Measurements from ENCODE around the gene MACO1. TPM values are rescaled to one million over a fixed set of nuclear protein-coding genes. Genes with fewer than 3 reads are reported as not detected.
A peak's percentile ranks its signal among the peaks of the same experiment; 100 is the strongest.

Gene MACO1
- total and polyA plus RNA-seq, 5 experiments from 2014 or later, result 7.6 to 28.0 (median 8.8) TPM

DNA sequence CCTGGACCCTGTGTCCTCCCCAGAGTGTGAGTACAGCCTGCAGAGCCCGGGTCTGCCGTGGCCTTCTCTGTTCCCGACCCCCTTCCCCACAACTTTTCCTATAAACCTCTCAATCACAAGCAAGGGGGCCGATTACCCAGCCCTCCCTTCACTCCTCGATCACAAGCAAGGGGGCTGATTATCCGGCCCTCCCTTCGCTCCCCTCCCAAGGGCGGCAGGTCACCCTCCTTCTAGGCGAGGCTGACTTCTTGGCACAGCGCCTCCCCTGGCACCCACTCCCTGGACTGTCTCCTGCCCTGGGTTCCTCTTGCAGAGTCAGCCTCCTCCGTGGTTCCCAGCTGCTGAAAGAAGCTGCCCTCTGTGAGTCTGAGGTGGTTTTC is 100.4 kb downstream of the MACO1 start:
- DNase-seq, result no peak
- POLR2A ChIA-PET, result interaction anchor here (28.6 kb wide), 1 partner anchor 32 kb away, joined by 1000 read pairs; no protein-coding TSS in a partner anchor
- H3K4me1 Mint-ChIP-seq, result peaks cover 0 to 6% (median 3%) of the 10 kb centered on the region in 4 donors
- H3K9me3 Mint-ChIP-seq, result no peaks in the 10 kb centered on the region
- ATAC-seq, result no peak
- H3K36me3 Mint-ChIP-seq, result no peaks in the 10 kb centered on the region
- H3K27ac Mint-ChIP-seq, result peak overlapping the region in 2 of 10 donors; percentile 37 to 40
- H3K27me3 Mint-ChIP-seq, result no peaks in the 10 kb centered on the region
- H3K4me3 Mint-ChIP-seq, result no peak overlapping the region

DNA sequence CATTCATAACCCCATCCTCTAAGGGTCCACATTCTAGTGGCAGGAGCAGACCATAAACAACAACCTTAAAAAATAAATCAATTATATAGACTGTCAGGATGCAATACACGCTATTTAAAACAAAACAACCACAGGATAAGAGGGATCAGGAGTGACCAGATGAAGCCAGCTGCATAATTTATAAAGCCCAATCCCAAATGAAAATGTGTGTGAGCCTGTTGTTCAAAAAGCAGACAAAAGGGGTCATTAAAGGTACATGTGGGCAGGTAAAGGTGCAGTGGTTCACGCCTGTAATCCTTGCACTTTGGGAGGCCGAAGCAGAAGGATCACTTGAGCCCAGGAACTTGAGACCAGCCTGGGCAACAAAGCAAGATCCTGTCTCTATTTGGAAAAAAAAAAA is 102.3 kb downstream of the MACO1 start:
- no peaks in the 10 kb centered on the region for H3K36me3 Mint-ChIP-seq
- no peaks in the 10 kb centered on the region for H3K9me3 Mint-ChIP-seq
- peaks cover 0 to 9% (median 5%) of the 10 kb centered on the region in 4 donors for H3K4me1 Mint-ChIP-seq
- DNase-seq (no peak), ATAC-seq (no peak)
- H3K4me3 Mint-ChIP-seq, result no peak overlapping the region
- no peaks in the 10 kb centered on the region for H3K27me3 Mint-ChIP-seq
- H3K27ac Mint-ChIP-seq, result peak overlapping the region in 1 of 10 donors; percentile 33
- POLR2A ChIA-PET, result interaction anchor here (0.6 to 28.6 kb wide), 2 partner anchors 30 to 76 kb away, joined by 3 to 1000 read pairs; no protein-coding TSS in a partner anchor

- Mint-ChIP-seq H3K27me3 (no peaks in the 10 kb centered on the region), H3K9me3 (no peaks in the 10 kb centered on the region), H3K4me1 (peaks cover 0 to 13% (median 8%) of the 10 kb centered on the region in 4 donors), H3K27ac (peak overlapping the region in 1 of 10 donors; percentile 58), H3K36me3 (no peaks in the 10 kb centered on the region), H3K4me3 (no peak overlapping the region)
- POLR2A ChIA-PET, result interaction anchor here (28.6 kb wide), 1 partner anchor 29 kb away, joined by 1000 read pairs; no protein-coding TSS in a partner anchor
- DNase-seq (no peak), ATAC-seq (no peak)
Observed at GRCh38 chr1:25533775-25534409, 103.2 kb downstream of the MACO1 start.

- H3K27ac Mint-ChIP-seq, result no peak overlapping the region
- POLR2A ChIA-PET, result interaction anchor here (0.9 to 28.6 kb wide), 2 partner anchors 9 to 29 kb away, joined by 3 to 1000 read pairs; partner anchors contain the start of gene LDLRAP1
Observed at GRCh38 chr1:25534410-25534788, 103.7 kb downstream of the MACO1 start.

DNA sequence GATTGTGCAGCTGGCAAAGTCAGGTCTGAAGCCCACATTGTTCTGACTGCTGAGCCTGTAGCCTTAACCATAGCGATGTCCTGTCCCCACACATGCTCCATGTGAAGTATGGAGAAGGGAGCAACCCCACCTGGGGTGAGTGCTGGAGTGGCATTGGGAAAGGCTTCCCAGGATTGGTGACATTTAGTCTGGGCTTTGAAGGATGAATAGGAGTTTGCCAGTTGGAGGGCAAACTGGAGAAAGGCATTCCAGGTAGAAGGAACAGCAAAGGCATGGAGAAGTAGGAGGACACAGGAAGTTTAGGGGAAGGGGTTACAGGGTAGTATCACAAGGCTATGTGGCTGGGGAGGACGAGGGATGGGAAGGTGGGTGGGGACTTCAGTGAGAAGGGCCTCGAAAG is 105.4 kb downstream of the MACO1 start:
- POLR2A ChIA-PET, result interaction anchor here (28.6 kb wide), 1 partner anchor 27 kb away, joined by 1000 read pairs; no protein-coding TSS in a partner anchor
- no peak for DNase-seq
- H3K27ac Mint-ChIP-seq, result peak overlapping the region in 2 of 10 donors; percentile 2 to 43

More at GRCh38 chr1:25534410-25534788, 103.7 kb downstream of the MACO1 start:
- Mint-ChIP-seq H3K9me3 (no peaks in the 10 kb centered on the region), H3K36me3 (no peaks in the 10 kb centered on the region), H3K4me3 (no peak overlapping the region), H3K4me1 (peaks cover 0 to 8% (median 5%) of the 10 kb centered on the region in 4 donors), H3K27me3 (no peaks in the 10 kb centered on the region)
- DNase-seq, result no peak
- ATAC-seq, result no peak

GRCh38 chr1:25537153-25537831 is 106.6 kb downstream of the MACO1 start:
- Mint-ChIP-seq H3K4me1 (peaks cover 2 to 13% (median 9%) of the 10 kb centered on the region in 4 donors), H3K27me3 (no peaks in the 10 kb centered on the region), H3K4me3 (no peak overlapping the region), H3K27ac (peak overlapping the region in 4 of 10 donors; percentile 46 to 69 (median 60)), H3K9me3 (no peaks in the 10 kb centered on the region), H3K36me3 (no peaks in the 10 kb centered on the region)
- ATAC-seq, result no peak
- DNase-seq, result no peak
- POLR2A ChIA-PET, result interaction anchor here (28.6 kb wide), 1 partner anchor 26 kb away, joined by 1000 read pairs; no protein-coding TSS in a partner anchor

More for the DNA sequence above, 105.4 kb downstream of the MACO1 start:
- Mint-ChIP-seq H3K4me3 (peak overlapping the region in 1 of 10 donors; percentile 10), H3K36me3 (no peaks in the 10 kb centered on the region), H3K4me1 (peaks cover 0 to 11% (median 4%) of the 10 kb centered on the region in 4 donors), H3K9me3 (no peaks in the 10 kb centered on the region), H3K27me3 (no peaks in the 10 kb centered on the region)
- no peak for ATAC-seq

GRCh38 chr1:25538191-25538767 is 107.6 kb downstream of the MACO1 start:
- Mint-ChIP-seq H3K9me3 (no peaks in the 10 kb centered on the region), H3K27me3 (no peaks in the 10 kb centered on the region)

GRCh38 chr1:25540750-25541342 is 110.1 kb downstream of the MACO1 start:
- Mint-ChIP-seq H3K4me1 (peaks cover 22 to 29% (median 23%) of the 10 kb centered on the region in 4 donors), H3K4me3 (no peak overlapping the region), H3K36me3 (no peaks in the 10 kb centered on the region), H3K9me3 (no peaks in the 10 kb centered on the region), H3K27ac (peak overlapping the region in 7 of 10 donors; percentile 17 to 74 (median 48)), H3K27me3 (no peaks in the 10 kb centered on the region)
- POLR2A ChIA-PET, result interaction anchor here (0.9 to 28.6 kb wide), 3 partner anchors 14 to 267 kb away, joined by 3 to 1000 read pairs (median 3); no protein-coding TSS in a partner anchor
- no peak for DNase-seq
- ATAC-seq, result no peak

More at GRCh38 chr1:25538191-25538767, 107.6 kb downstream of the MACO1 start:
- POLR2A ChIA-PET, result interaction anchor here (0.6 to 28.6 kb wide), 4 partner anchors 10 to 138 kb away, joined by 3 to 1000 read pairs (median 4); no protein-coding TSS in a partner anchor
- no peak for ATAC-seq
- Mint-ChIP-seq H3K36me3 (no peaks in the 10 kb centered on the region), H3K4me3 (no peak overlapping the region), H3K27ac (peak overlapping the region in 6 of 10 donors; percentile 0 to 67 (median 44)), H3K4me1 (peaks cover 6 to 14% (median 11%) of the 10 kb centered on the region in 4 donors)
- no peak for DNase-seq

GRCh38 chr1:25541425-25541824 is 110.7 kb downstream of the MACO1 start:
- no peaks in the 10 kb centered on the region for H3K36me3 Mint-ChIP-seq
- DNase-seq (no peak), ATAC-seq (no peak)
- H3K27me3 Mint-ChIP-seq, result no peaks in the 10 kb centered on the region
- peak overlapping the region in 1 of 10 donors; percentile 88 for H3K4me3 Mint-ChIP-seq
- no peaks in the 10 kb centered on the region for H3K9me3 Mint-ChIP-seq
- POLR2A ChIA-PET, result interaction anchor here (1.4 to 28.6 kb wide), 3 partner anchors 22 to 267 kb away, joined by 3 to 1000 read pairs (median 4); no protein-coding TSS in a partner anchor
- H3K4me1 Mint-ChIP-seq, result peaks cover 26 to 34% (median 28%) of the 10 kb centered on the region in 4 donors
- peak overlapping the region in 9 of 10 donors; percentile 34 to 88 (median 68) for H3K27ac Mint-ChIP-seq

- H3K27me3 Mint-ChIP-seq, result no peaks in the 10 kb centered on the region
- no peak for DNase-seq
- H3K9me3 Mint-ChIP-seq, result no peaks in the 10 kb centered on the region
- POLR2A ChIA-PET, result interaction anchor here (1.4 to 28.6 kb wide), 5 partner anchors 21 to 266 kb away, joined by 3 to 1000 read pairs (median 6); no protein-coding TSS in a partner anchor
- peak overlapping the region in 9 of 10 donors; percentile 44 to 89 (median 85) for H3K27ac Mint-ChIP-seq
- peak overlapping the region; percentile 63 to 93 (median 78) for H3K4me3 Mint-ChIP-seq
- H3K4me1 Mint-ChIP-seq, result peaks cover 31 to 40% (median 34%) of the 10 kb centered on the region in 4 donors
- peaks cover 0 to 4% (median 0%) of the 10 kb centered on the region in 3 donors for H3K36me3 Mint-ChIP-seq
- no peak for ATAC-seq
Observed at GRCh38 chr1:25541889-25542658, 111.4 kb downstream of the MACO1 start.

- POLR2A ChIA-PET, result interaction anchor here (0.8 to 28.6 kb wide), 6 partner anchors 8 to 76 kb away, joined by 3 to 1000 read pairs (median 5); no protein-coding TSS in a partner anchor
- no peaks in the 10 kb centered on the region for H3K9me3 Mint-ChIP-seq
- ATAC-seq (no peak), DNase-seq (no peak)
- H3K36me3 Mint-ChIP-seq, result peaks cover 0 to 4% (median 3%) of the 10 kb centered on the region in 3 donors
- peaks cover 26 to 48% (median 41%) of the 10 kb centered on the region in 4 donors for H3K4me1 Mint-ChIP-seq
- peak overlapping the region; percentile 63 to 93 (median 78) for H3K4me3 Mint-ChIP-seq
- peak overlapping the region; percentile 20 to 86 (median 70) for H3K27ac Mint-ChIP-seq
- H3K27me3 Mint-ChIP-seq, result no peaks in the 10 kb centered on the region
Observed at GRCh38 chr1:25543005-25543424, 112.3 kb downstream of the MACO1 start.
